ENCODE data around the gene CSTF3. TPM values are rescaled to one million over a fixed set of nuclear protein-coding genes. Genes with fewer than 3 reads are reported as not detected.

The CSTF3 gene
- polyA plus RNA-seq, 1 donor (not counting 4 experiments of a cell fraction or from before 2014, with no cell fraction given), result 41.1 TPM

GRCh38 chr11:33060271-33060670 lies 101.0 kb downstream of the CSTF3 start:
- Histone ChIP-seq H3K36me3 (ENCODE audit: control insufficient read depth in 2 of 2, extremely low read depth in 1 of 2, insufficient read depth in 2 of 2, low read length in 2 of 2) (peaks cover 8 to 16% of the 10 kb centered on the region in 2 experiments), H3K9me1 (ENCODE audit: control insufficient read depth, extremely low read depth, insufficient read depth, low read length) (no peaks in the 10 kb centered on the region), H3K4me1 (ENCODE audit: control insufficient read depth, extremely low read depth, insufficient read depth, low read length) (peaks cover 62% of the 10 kb centered on the region), H2AFZ (ENCODE audit: control insufficient read depth, low read length) (no peak overlapping the region), H3K9me3 (ENCODE audit: control insufficient read depth, low read depth, low read length) (no peaks in the 10 kb centered on the region), H3K79me2 (ENCODE audit: control insufficient read depth, insufficient read depth, low read length) (no peaks in the 10 kb centered on the region), H3K27me3 (ENCODE audit: control insufficient read depth, extremely low read depth, insufficient read depth, low read length) (no peaks in the 10 kb centered on the region), H3K27ac (ENCODE audit: control insufficient read depth, insufficient read depth, low read length) (peak overlapping the region; percentile 83), H3K4me3 (ENCODE audit: control insufficient read depth in 2 of 3, extremely low read depth in 1 of 3, insufficient read depth in 2 of 3, low read depth in 1 of 3, low read length in 3 of 3) (no peak overlapping the region), H4K20me1 (ENCODE audit: control insufficient read depth, extremely low read depth, insufficient read depth, low read length) (no peaks in the 10 kb centered on the region), H3K9ac (ENCODE audit: control insufficient read depth, extremely low read depth, insufficient read depth, low read length) (no peak overlapping the region), H3K4me2 (ENCODE audit: control insufficient read depth, extremely low read depth, insufficient read depth, low read depth, low read length) (peak overlapping the region; percentile 17)
- TF ChIP-seq EZH2 (IDR thresholded peaks at IDR 0.05; ENCODE audit: low read length) (no peak), CTCF (optimal IDR thresholded peaks at IDR 0.05 in 1 of 3, IDR thresholded peaks at IDR 0.05 in 1 of 3, conservative IDR thresholded peaks at IDR 0.05 in 1 of 3; ENCODE audit: extremely low read depth in 1 of 3, insufficient read depth in 2 of 3, low read length in 3 of 3) (no peak)
- dilution Hi-C loops (cut with MboI; ENCODE audit: extremely low pct_ligation_motif_present, low sequenced_read_pairs), result no loop called here
- DNase-seq (ENCODE audit: low read depth, low spot score), result no peak
- FAIRE-seq, result no peak

DNA sequence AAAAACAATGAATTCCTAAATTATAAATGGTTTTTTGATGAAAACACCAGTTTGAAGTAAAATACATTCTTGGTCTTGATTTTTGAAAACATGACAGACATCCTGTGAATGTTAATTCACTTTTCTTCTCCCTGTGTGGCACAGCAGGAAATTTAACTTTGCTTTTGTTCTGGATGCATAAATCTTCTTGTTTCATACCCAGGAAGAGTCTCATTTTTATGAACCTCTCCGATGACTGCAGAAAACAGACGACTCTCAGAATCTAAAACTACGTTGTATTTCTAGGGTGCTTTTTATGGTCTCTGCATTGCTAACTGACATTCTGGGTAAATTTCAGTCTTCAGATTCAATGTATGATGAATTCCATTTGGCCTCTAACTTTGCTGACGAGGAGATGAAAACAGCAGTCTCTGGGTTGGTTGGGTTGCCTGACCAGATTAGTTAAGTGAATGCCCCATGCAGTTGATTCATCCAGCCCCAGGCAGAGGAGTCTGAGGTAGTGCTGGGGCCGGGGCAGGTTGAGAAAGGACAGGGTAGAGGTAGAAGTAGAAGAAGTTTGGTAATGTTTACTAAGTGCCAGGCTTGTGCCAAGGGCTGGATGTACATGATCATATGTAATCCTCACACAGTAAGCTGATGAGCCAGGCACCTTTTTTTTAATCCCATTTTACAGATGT lies 101.8 kb downstream of the CSTF3 start:
- Histone ChIP-seq H4K20me1 (ENCODE audit: control insufficient read depth, extremely low read depth, insufficient read depth, low read length) (no peaks in the 10 kb centered on the region), H3K9me3 (ENCODE audit: control insufficient read depth, low read depth, low read length) (no peaks in the 10 kb centered on the region), H3K4me3 (ENCODE audit: control insufficient read depth in 2 of 3, extremely low read depth in 1 of 3, insufficient read depth in 2 of 3, low read depth in 1 of 3, low read length in 3 of 3) (no peak overlapping the region), H2AFZ (ENCODE audit: control insufficient read depth, low read length) (no peak overlapping the region), H3K9me1 (ENCODE audit: control insufficient read depth, extremely low read depth, insufficient read depth, low read length) (no peaks in the 10 kb centered on the region), H3K36me3 (ENCODE audit: control insufficient read depth in 2 of 2, extremely low read depth in 1 of 2, insufficient read depth in 2 of 2, low read length in 2 of 2) (peaks cover 10 to 19% of the 10 kb centered on the region in 2 experiments), H3K9ac (ENCODE audit: control insufficient read depth, extremely low read depth, insufficient read depth, low read length) (no peak overlapping the region), H3K27me3 (ENCODE audit: control insufficient read depth, extremely low read depth, insufficient read depth, low read length) (no peaks in the 10 kb centered on the region), H3K79me2 (ENCODE audit: control insufficient read depth, insufficient read depth, low read length) (no peaks in the 10 kb centered on the region), H3K27ac (ENCODE audit: control insufficient read depth, insufficient read depth, low read length) (peak overlapping the region; percentile 83), H3K4me2 (ENCODE audit: control insufficient read depth, extremely low read depth, insufficient read depth, low read depth, low read length) (peak overlapping the region; percentile 31), H3K4me1 (ENCODE audit: control insufficient read depth, extremely low read depth, insufficient read depth, low read length) (peaks cover 56% of the 10 kb centered on the region)
- TF ChIP-seq EZH2 (IDR thresholded peaks at IDR 0.05; ENCODE audit: low read length) (no peak), CTCF (optimal IDR thresholded peaks at IDR 0.05 in 1 of 3, IDR thresholded peaks at IDR 0.05 in 1 of 3, conservative IDR thresholded peaks at IDR 0.05 in 1 of 3; ENCODE audit: extremely low read depth in 1 of 3, insufficient read depth in 2 of 3, low read length in 3 of 3) (no peak)
- dilution Hi-C loops (cut with MboI; ENCODE audit: extremely low pct_ligation_motif_present, low sequenced_read_pairs), result no loop called here
- DNase-seq (ENCODE audit: low read depth, low spot score), result no peak
- peak; percentile 74 for FAIRE-seq

Data from keratinocyte (primary cell).